NOMO-1 treated with dmso at 0.1 percent for 144 hours (cell line): ENCODE results near the gene POPDC2.

Experiments used
- DNase-seq: peaks from one replicate; lab custom pipeline; 2025; ENCODE audit not compliant: unreplicated experiment; lab: John Stamatoyannopoulos, UW

POPDC2 gene

GRCh38 chr3:119642746-119643473 lies 17.5 kb downstream of the POPDC2 start:
- no peak for DNase-seq

GRCh38 chr3:119641416-119641815 lies 19.0 kb downstream of the POPDC2 start:
- no peak for DNase-seq

- DNase-seq, result no peak
These were observed 20.7 kb downstream of the POPDC2 start for GRCh38 chr3:119639494-119640350.

- peak; percentile 31 for DNase-seq
These were observed 22.5 kb downstream of the POPDC2 start for GRCh38 chr3:119637679-119638477.

GRCh38 chr3:119636891-119637611 lies 23.3 kb downstream of the POPDC2 start:
- no peak for DNase-seq

GRCh38 chr3:119636249-119636648 lies 24.1 kb downstream of the POPDC2 start:
- no peak for DNase-seq

- no peak for DNase-seq
These were observed 24.7 kb downstream of the POPDC2 start for GRCh38 chr3:119635719-119636118.

GRCh38 chr3:119632829-119633228 lies 27.6 kb downstream of the POPDC2 start:
- no peak for DNase-seq

GRCh38 chr3:119632216-119632615 lies 28.2 kb downstream of the POPDC2 start:
- DNase-seq, result no peak

- no peak for DNase-seq
These were observed 28.9 kb downstream of the POPDC2 start for GRCh38 chr3:119631516-119631915.

GRCh38 chr3:119630880-119631329 lies 29.5 kb downstream of the POPDC2 start:
- no peak for DNase-seq

- DNase-seq, result no peak
These were observed 30.1 kb downstream of the POPDC2 start for GRCh38 chr3:119630128-119630879.

- no peak for DNase-seq
These were observed 31.5 kb downstream of the POPDC2 start for GRCh38 chr3:119628816-119629445.

- DNase-seq, result no peak
These were observed 32.0 kb downstream of the POPDC2 start for GRCh38 chr3:119628390-119628789.

- DNase-seq, result peak; percentile 6
These were observed 32.9 kb downstream of the POPDC2 start for GRCh38 chr3:119627461-119627860.

GRCh38 chr3:119626196-119626595 lies 34.2 kb downstream of the POPDC2 start:
- no peak for DNase-seq

GRCh38 chr3:119625451-119626153 lies 34.8 kb downstream of the POPDC2 start:
- DNase-seq, result no peak

GRCh38 chr3:119624002-119624720 lies 36.2 kb downstream of the POPDC2 start:
- no peak for DNase-seq
